ENCODE measurements around the gene CALU. TPM values are rescaled to one million over a fixed set of nuclear protein-coding genes. Genes with fewer than 3 reads are reported as not detected.

CALU gene
- total RNA-seq, 4 donors from 2014 or later = 188 to 269 (median 199) TPM

DNA sequence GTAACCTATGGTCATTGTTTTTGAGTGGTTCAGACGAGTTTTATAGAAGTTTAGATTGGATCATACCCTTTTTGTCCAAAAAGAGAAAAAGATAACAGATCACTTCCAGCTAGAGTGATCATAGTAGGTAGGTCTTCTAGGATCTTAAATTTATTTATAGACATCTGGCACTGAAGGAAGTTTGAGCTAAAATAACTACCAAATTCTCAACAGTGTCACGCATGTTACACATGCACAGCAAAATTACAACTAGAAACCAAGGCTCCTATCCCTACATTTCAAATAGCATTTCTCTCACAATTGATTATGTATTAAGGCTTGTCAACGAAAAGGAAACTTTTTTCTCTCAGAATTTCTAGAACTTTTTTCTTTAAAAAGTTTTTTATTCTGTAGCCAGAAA is 2.3 kb downstream of the CALU start:
- Histone ChIP-seq H3K27ac (replicated peaks in 1 of 4) (peak overlapping the region; percentile 56 to 99 (median 92)), H3K4me1 (peaks cover 34 to 73% (median 68%) of the 10 kb centered on the region in 4 donors), H3K9me3 (no peaks in the 10 kb centered on the region), H3K27me3 (no peaks in the 10 kb centered on the region), H3K4me3 (peak overlapping the region in 3 of 4 donors; percentile 78 to 97 (median 97)), H3K36me3 (no peaks in the 10 kb centered on the region)
- intact Hi-C loops (cut with DNase I) = no loop called here
- DNase-seq (ENCODE audit: extremely low spot score) = no peak
- no peak for TF ChIP-seq POLR2AphosphoS5 (IDR thresholded peaks at IDR 0.05)
- no peak for TF ChIP-seq POLR2A (IDR thresholded peaks at IDR 0.05; ENCODE audit: low read depth)
- TF ChIP-seq, protein P1, sequence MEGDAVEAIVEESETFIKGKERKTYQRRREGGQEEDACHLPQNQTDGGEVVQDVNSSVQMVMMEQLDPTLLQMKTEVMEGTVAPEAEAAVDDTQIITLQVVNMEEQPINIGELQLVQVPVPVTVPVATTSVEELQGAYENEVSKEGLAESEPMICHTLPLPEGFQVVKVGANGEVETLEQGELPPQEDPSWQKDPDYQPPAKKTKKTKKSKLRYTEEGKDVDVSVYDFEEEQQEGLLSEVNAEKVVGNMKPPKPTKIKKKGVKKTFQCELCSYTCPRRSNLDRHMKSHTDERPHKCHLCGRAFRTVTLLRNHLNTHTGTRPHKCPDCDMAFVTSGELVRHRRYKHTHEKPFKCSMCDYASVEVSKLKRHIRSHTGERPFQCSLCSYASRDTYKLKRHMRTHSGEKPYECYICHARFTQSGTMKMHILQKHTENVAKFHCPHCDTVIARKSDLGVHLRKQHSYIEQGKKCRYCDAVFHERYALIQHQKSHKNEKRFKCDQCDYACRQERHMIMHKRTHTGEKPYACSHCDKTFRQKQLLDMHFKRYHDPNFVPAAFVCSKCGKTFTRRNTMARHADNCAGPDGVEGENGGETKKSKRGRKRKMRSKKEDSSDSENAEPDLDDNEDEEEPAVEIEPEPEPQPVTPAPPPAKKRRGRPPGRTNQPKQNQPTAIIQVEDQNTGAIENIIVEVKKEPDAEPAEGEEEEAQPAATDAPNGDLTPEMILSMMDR (IDR thresholded peaks at IDR 0.05) = no peak
- TF ChIP-seq EP300 (IDR thresholded peaks at IDR 0.05) = no peak
- 49% methylated on average over 3 of the region's 3 CpGs for WGBS

DNA sequence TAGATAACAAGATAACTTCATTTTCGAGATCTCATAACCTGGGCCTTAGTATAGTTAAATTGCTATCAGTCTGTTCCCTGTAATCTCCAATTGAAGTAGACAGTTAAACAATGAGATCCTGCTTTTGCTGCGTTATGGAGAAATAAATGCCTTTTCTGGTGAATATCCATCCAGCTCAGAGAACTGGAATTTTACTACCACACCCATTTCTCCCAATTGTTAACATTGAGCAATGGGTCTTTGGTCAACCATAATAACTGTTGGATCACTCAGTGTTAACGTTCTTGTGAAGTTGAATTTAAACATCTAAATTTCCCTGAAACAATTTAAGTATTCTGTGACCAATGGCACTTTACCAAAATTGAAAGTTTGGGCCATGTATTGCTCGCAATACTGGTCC is 3.0 kb downstream of the CALU start:
- Histone ChIP-seq H3K9me3 (no peaks in the 10 kb centered on the region), H3K4me1 (peaks cover 34 to 74% (median 69%) of the 10 kb centered on the region in 4 donors), H3K36me3 (no peaks in the 10 kb centered on the region), H3K4me3 (peak overlapping the region in 1 of 4 donors; percentile 7), H3K27me3 (no peaks in the 10 kb centered on the region), H3K27ac (replicated peaks in 1 of 4) (peak overlapping the region; percentile 40 to 99 (median 74))
- WGBS = 52% methylated on average over 4 of the region's 4 CpGs
- DNase-seq (ENCODE audit: extremely low spot score) = peak; percentile 2
- intact Hi-C loops (cut with DNase I) = no loop called here
- no peak for TF ChIP-seq EP300 (IDR thresholded peaks at IDR 0.05)
- TF ChIP-seq POLR2AphosphoS5 (IDR thresholded peaks at IDR 0.05) = no peak
- TF ChIP-seq, protein P1 (IDR thresholded peaks at IDR 0.05) = no peak
- no peak for TF ChIP-seq POLR2A (IDR thresholded peaks at IDR 0.05; ENCODE audit: low read depth)

DNA sequence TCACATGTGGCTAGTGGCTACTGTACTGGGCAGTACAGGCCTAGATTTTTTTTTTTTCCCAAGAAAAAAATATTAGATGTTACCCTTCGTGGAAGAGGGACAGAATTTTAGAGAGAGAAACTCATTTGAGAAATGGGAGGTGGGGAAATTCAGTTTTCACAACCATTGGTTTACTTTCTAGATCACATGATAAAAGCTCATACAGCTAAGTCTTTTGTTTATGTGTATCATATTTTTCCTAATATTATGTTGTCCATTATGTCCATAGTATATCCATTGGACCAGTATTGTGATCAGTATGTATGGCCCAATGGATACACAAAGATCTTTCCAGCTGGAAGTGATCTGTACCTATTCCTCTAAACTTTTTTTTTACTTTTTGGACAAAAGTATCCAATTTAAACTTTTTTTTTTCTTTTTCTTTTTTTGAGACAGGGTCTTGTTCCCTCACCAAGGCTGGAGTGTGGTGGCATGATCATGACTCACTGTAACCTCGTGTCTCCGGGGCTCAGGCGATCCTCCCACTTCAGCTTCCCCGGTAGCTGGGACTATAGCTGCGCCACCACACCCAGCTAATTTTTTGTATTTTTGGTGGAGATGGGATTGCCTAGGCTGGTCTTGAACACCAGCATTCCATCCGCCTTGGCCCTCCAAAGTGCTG is 4.1 kb downstream of the CALU start:
- H3K27ac ChIP-seq (replicated peaks in 1 of 4) = peak overlapping the region in 3 of 4 donors; percentile 40 to 99 (median 93)
- H3K9me3 ChIP-seq = no peaks in the 10 kb centered on the region
- peak; percentile 80 for DNase-seq (ENCODE audit: extremely low spot score)
- TF ChIP-seq EP300 (IDR thresholded peaks at IDR 0.05) (no peak), POLR2A (IDR thresholded peaks at IDR 0.05; ENCODE audit: low read depth) (no peak), POLR2AphosphoS5 (IDR thresholded peaks at IDR 0.05) (no peak)
- TF ChIP-seq, protein P1 (IDR thresholded peaks at IDR 0.05) = no peak
- H3K4me1 ChIP-seq = peaks cover 39 to 75% (median 69%) of the 10 kb centered on the region in 4 donors
- H3K27me3 ChIP-seq = no peaks in the 10 kb centered on the region
- intact Hi-C loops (cut with DNase I) = no loop called here
- peaks cover 0 to 8% (median under 1%) of the 10 kb centered on the region in 4 donors for H3K36me3 ChIP-seq
- 95% methylated on average over 7 of the region's 7 CpGs for WGBS
- no peak overlapping the region for H3K4me3 ChIP-seq

DNA sequence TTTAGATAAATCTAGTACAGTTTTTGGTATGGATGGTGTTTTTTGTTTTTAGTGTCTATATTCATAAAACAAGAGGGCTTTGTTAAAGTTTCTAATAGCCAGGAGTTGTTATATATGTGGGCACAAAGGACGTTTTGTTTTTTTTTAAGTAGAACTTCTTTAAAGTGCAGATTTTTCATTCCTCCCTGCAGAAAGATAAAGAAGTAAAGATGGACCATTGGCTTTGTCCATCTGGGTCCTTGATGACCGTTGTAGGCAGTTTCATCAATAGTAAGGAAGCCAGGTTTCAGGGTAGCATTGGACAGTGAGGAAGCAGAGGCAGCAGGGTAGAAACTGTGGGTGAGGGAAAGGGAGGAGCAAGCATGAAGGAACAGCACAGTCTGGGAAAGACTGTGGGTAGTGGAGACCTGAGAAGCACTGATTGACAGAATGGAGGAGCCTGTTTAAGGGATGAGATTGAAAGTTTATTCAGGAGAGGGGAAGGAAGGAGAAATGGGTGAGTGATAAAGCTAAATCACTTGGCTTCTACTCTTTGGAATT is 5.3 kb downstream of the CALU start:
- peaks cover 39 to 74% (median 64%) of the 10 kb centered on the region in 4 donors for H3K4me1 ChIP-seq

More for the DNA sequence above, 5.3 kb downstream of the CALU start:
- 67% methylated on average over 2 of the region's 2 CpGs for WGBS
- TF ChIP-seq, protein P1 (IDR thresholded peaks at IDR 0.05) = no peak
- TF ChIP-seq POLR2AphosphoS5 (IDR thresholded peaks at IDR 0.05) (no peak), POLR2A (IDR thresholded peaks at IDR 0.05; ENCODE audit: low read depth) (no peak), EP300 (IDR thresholded peaks at IDR 0.05) (no peak)
- peaks cover 0 to 20% (median 12%) of the 10 kb centered on the region in 4 donors for H3K36me3 ChIP-seq
- no peaks in the 10 kb centered on the region for H3K27me3 ChIP-seq
- peak; percentile 55 for DNase-seq (ENCODE audit: extremely low spot score)
- peak overlapping the region in 2 of 4 donors; percentile 13 to 93 for H3K27ac ChIP-seq (replicated peaks in 1 of 4)
- H3K4me3 ChIP-seq = no peak overlapping the region
- no peaks in the 10 kb centered on the region for H3K9me3 ChIP-seq
- intact Hi-C loops (cut with DNase I) = no loop called here
